HAP-1 (cell line): ENCODE results near the gene MARK1.

Source experiments
- DNase-seq, 2 experiments: peaks; one replicate each; pipeline ENCODE4 v3.0.0-alpha.2; 2016 to 2020; ENCODE audit warnings: low spot score in 2 of 2
- H3K27me3 ChIP-seq: fragments of 250-450 bp; sonication (Bioruptor Pico); 2 replicates; pipeline ENCODE4 v1.5.1; 2020; ENCODE audit warnings: low read depth, mild to moderate bottlenecking, moderate library complexity
- H3K36me3 ChIP-seq: fragments of 250-450 bp; sonication (Bioruptor Pico); replicated peaks from 2 replicates; pipeline ENCODE4 v1.5.1; 2020; ENCODE audit warnings: mild to moderate bottlenecking
- H3K4me1 ChIP-seq: fragments of 250-450 bp; sonication (Bioruptor Pico); 2 replicates; pipeline ENCODE4 v1.5.1; 2020; ENCODE audit warnings: mild to moderate bottlenecking
- H3K4me3 ChIP-seq: fragments of 250-450 bp; sonication (Bioruptor Pico); 2 replicates; pipeline ENCODE4 v1.5.1; 2020; ENCODE audit warnings: mild to moderate bottlenecking, moderate library complexity
- H3K9me3 ChIP-seq: fragments of 250-450 bp; sonication (Bioruptor Pico); 2 replicates; pipeline ENCODE4 v1.5.1; 2020; ENCODE audit warnings: mild to moderate bottlenecking, moderate library complexity
- in situ Hi-C: fragments of 300-500 bp; cut with MboI; formaldehyde crosslinking; loops from 3 replicates; pipeline ENCODE4 v1.14.3; 2020; ENCODE audit warnings: low sequenced_read_pairs, inconsistent platforms, mixed read lengths

The MARK1 gene

DNA sequence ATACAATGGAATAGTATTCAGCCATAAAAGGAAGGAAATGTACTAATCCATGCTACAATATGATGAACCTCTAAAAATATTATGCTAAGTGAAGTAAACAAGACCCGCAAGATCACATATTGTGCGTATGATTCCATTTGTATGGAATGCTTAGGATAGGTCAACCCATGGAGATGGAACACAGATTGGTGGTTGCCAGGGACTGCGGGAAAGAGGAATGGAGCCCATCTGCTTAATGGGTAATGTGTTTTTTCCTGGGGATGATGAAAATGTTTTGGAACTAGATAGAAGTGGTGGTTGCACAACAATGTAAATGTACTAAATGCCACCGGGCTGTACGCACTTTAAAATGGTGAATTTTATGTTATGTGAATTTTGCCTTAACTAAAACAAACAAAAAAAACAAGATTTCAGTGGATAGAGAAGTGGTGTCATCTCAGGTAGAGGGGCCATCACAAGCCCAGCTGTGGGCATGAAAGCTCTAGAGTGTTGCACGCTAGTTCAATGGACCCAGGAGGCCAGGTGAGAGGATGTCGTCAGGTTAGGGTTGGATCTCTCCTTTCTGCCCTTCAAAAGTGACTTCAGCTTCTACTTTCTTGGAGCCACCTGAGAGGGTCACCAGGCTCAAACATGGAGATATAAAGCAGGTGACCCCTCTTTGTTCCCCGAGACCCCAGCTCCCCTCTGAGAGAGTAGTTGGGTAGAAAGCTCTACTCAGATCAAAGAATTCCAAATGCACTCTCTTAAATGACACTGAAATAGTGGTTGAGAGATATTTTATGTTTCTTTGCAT is 164.7 kb downstream of the MARK1 start:
- Histone ChIP-seq H3K4me3 (no peak overlapping the region), H3K9me3 (no peaks in the 10 kb centered on the region), H3K27me3 (no peaks in the 10 kb centered on the region), H3K36me3 (no peaks in the 10 kb centered on the region), H3K4me1 (peaks cover 7% of the 10 kb centered on the region)
- no peak for DNase-seq
- in situ Hi-C loops: no loop called here

GRCh38 chr1:220694866-220695382 is 167.0 kb downstream of the MARK1 start:
- H3K9me3 ChIP-seq: no peaks in the 10 kb centered on the region
- H3K4me1 ChIP-seq: peaks cover 7% of the 10 kb centered on the region
- H3K4me3 ChIP-seq: no peak overlapping the region
- in situ Hi-C loops: no loop called here
- no peak for DNase-seq
- no peaks in the 10 kb centered on the region; the same call in 1 of the 2 replicates for H3K36me3 ChIP-seq
- H3K27me3 ChIP-seq: no peaks in the 10 kb centered on the region

DNA sequence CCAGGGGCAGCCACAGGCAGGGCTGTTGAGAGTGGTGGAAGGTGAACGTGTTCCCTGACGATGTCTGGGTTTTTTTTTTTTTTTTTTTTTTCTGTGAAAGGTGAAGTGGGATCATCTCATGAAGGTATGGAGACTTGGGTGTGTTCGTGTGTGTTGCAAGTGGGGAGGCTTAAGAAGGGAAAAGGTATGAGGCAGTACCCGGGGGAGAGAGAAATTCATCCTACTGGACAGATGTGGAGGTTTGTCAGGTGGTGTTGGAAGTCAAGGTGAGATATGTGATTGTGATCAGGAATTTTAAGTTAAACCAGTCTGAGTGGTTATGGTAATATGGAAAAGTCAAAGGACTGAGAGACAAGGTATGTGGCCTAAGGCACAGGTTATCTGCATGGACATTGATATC is 167.5 kb downstream of the MARK1 start:
- DNase-seq: no peak
- in situ Hi-C loops: no loop called here
- H3K9me3 ChIP-seq: no peaks in the 10 kb centered on the region
- H3K4me3 ChIP-seq: no peak overlapping the region
- no peaks in the 10 kb centered on the region; the same call in 1 of the 2 replicates for H3K36me3 ChIP-seq
- peaks cover 7% of the 10 kb centered on the region for H3K4me1 ChIP-seq
- no peaks in the 10 kb centered on the region for H3K27me3 ChIP-seq

GRCh38 chr1:220696226-220696862 is 168.4 kb downstream of the MARK1 start:
- H3K27me3 ChIP-seq: no peaks in the 10 kb centered on the region
- in situ Hi-C loops: no loop called here
- peaks cover 4% of the 10 kb centered on the region for H3K4me1 ChIP-seq
- no peak for DNase-seq
- H3K4me3 ChIP-seq: no peak overlapping the region
- no peaks in the 10 kb centered on the region for H3K9me3 ChIP-seq
- no peaks in the 10 kb centered on the region; the same call in 1 of the 2 replicates for H3K36me3 ChIP-seq

DNA sequence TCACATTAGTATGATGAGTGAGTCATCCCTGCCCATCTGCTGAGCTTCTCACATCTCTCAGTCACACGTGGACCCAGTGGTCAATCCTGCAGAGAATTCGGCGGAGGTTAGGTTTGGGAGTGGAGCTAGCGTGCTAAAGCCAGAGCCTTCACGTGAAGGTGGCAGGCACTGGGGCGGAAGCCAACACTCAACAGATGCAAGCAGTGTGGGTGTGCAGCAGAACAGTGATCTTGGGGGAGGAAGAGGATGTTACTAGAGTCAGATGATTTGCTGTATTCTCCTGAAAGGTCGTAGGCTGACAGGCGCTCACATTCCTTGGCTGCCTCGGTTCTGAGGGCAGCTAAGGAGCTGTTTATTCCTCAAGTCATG is 168.9 kb downstream of the MARK1 start:
- H3K36me3 ChIP-seq: no peaks in the 10 kb centered on the region; the same call in 1 of the 2 replicates
- H3K4me1 ChIP-seq: peaks cover under 1% of the 10 kb centered on the region; the same call in 1 of the 2 replicates
- in situ Hi-C loops: no loop called here
- no peaks in the 10 kb centered on the region for H3K27me3 ChIP-seq
- no peaks in the 10 kb centered on the region for H3K9me3 ChIP-seq
- DNase-seq: no peak
- no peak overlapping the region for H3K4me3 ChIP-seq

DNA sequence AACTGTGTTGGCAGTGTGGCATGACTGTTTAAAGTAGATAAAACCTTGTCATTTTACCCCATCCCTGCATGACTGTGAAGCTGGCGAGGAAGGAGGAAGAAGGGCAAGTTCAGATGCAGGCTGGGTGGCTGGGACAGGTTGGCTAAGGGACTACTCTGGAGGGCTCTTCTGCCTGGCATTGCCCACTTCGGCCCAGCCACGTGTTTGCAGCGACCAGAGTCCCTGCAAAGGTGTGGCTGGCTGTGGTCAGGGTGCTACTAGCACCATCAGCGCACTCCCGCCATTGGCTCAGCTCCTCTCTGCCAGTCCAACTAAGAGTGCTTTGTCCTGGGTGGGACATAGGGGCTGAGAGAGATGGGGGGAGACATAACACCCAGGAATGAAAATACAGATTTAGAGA is 169.4 kb downstream of the MARK1 start:
- Histone ChIP-seq H3K4me1 (no peaks in the 10 kb centered on the region), H3K4me3 (no peak overlapping the region)
- in situ Hi-C loops: no loop called here

GRCh38 chr1:220698607-220699016 is 170.7 kb downstream of the MARK1 start:
- no peak for DNase-seq
- Histone ChIP-seq H3K9me3 (no peaks in the 10 kb centered on the region), H3K4me1 (no peaks in the 10 kb centered on the region), H3K36me3 (no peaks in the 10 kb centered on the region; the same call in 1 of the 2 replicates), H3K27me3 (no peaks in the 10 kb centered on the region), H3K4me3 (no peak overlapping the region)
- in situ Hi-C loops: no loop called here

More for the DNA sequence above, 169.4 kb downstream of the MARK1 start:
- no peaks in the 10 kb centered on the region; the same call in 1 of the 2 replicates for H3K36me3 ChIP-seq
- H3K9me3 ChIP-seq: no peaks in the 10 kb centered on the region
- no peak for DNase-seq
- H3K27me3 ChIP-seq: no peaks in the 10 kb centered on the region

DNA sequence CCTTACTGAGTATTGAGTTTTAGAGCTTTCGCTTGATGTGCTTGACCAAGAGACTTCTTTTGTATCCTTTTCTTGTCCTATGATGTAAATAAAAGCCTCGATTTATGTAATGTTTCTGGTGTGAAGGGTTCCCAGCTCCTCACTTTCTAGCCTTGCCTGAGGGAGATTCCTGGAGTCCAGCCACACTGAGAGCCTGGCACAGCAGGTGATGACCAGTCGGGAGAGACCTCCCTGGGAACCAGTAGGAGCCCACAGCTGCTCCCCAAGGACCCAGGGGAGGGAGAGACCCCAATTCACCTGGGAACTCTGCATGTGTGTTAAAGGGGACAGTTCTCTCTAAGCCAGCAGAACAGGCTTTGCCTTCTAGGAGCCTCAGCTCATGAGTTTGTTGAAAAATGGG is 171.1 kb downstream of the MARK1 start:
- no peaks in the 10 kb centered on the region for H3K9me3 ChIP-seq
- H3K27me3 ChIP-seq: no peaks in the 10 kb centered on the region
- in situ Hi-C loops: no loop called here
- no peak for DNase-seq
- no peak overlapping the region for H3K4me3 ChIP-seq
- no peaks in the 10 kb centered on the region for H3K4me1 ChIP-seq
- no peaks in the 10 kb centered on the region; the same call in 1 of the 2 replicates for H3K36me3 ChIP-seq

GRCh38 chr1:220700556-220701179 is 172.7 kb downstream of the MARK1 start:
- peak in 1 of 2 experiments; percentile 39 for DNase-seq
- no peaks in the 10 kb centered on the region for H3K4me1 ChIP-seq
- H3K9me3 ChIP-seq: no peaks in the 10 kb centered on the region
- no peaks in the 10 kb centered on the region; the same call in 1 of the 2 replicates for H3K36me3 ChIP-seq
- no peaks in the 10 kb centered on the region for H3K27me3 ChIP-seq
- no peak overlapping the region for H3K4me3 ChIP-seq
- in situ Hi-C loops: no loop called here

- in situ Hi-C loops: no loop called here
- no peaks in the 10 kb centered on the region for H3K4me1 ChIP-seq
- H3K9me3 ChIP-seq: no peaks in the 10 kb centered on the region
- H3K36me3 ChIP-seq: no peaks in the 10 kb centered on the region; the same call in 1 of the 2 replicates
- DNase-seq: no peak
- H3K27me3 ChIP-seq: no peaks in the 10 kb centered on the region
- no peak overlapping the region for H3K4me3 ChIP-seq
Observed at GRCh38 chr1:220701974-220702373, 174.0 kb downstream of the MARK1 start.

DNA sequence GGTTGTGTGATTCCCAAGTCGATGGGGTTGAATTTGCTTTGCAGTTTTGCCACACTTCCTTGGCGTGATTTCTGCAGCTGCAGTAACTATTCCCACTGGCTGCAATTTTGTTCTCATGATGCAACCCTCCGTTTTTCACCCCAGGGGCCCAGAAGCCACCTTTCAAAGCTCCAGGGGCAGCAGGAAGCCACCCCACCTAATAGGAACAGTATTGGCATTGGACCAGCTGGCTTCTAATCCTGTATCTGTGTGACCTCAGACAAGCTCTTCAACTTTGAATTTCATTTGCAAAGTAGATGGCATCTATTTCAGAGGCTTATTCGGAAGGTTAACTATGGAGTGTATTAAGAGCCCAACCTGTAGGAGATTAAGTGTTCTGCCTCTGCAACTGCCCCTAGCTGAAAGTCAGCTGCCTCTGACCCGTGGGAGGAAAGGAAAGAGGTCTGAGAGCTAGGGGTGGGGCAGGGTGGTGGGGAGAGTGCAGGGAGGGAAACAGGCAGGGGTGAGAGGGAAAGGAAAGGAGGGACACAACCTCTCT is 174.9 kb downstream of the MARK1 start:
- Histone ChIP-seq H3K27me3 (no peaks in the 10 kb centered on the region), H3K9me3 (no peaks in the 10 kb centered on the region), H3K36me3 (no peaks in the 10 kb centered on the region; the same call in 1 of the 2 replicates), H3K4me1 (no peaks in the 10 kb centered on the region), H3K4me3 (no peak overlapping the region)
- in situ Hi-C loops: no loop called here
- DNase-seq: no peak

DNA sequence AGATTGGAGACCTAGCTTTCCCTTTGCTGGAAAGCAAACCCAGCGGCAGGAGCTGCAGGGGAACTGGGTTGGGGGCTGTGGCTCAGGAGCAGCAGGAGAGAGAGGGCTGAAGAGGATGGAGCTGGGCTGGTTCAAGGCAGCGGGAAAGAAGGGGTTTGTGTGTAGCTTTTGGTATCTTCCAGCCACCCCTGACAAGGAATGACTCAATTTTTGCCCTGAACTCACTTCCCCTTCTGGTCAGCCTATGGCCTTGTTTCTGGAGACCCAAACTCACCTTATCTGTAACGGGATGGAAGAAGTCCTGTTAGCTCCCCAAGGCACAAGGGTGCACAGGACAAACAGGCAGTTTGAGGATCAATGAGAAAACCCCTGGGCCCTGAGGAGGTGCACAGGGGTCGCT is 175.4 kb downstream of the MARK1 start:
- Histone ChIP-seq H3K4me3 (no peak overlapping the region), H3K4me1 (no peaks in the 10 kb centered on the region), H3K9me3 (no peaks in the 10 kb centered on the region), H3K27me3 (no peaks in the 10 kb centered on the region), H3K36me3 (no peaks in the 10 kb centered on the region; the same call in 1 of the 2 replicates)
- DNase-seq: no peak
- in situ Hi-C loops: no loop called here

- no peaks in the 10 kb centered on the region for H3K4me1 ChIP-seq
- no peaks in the 10 kb centered on the region for H3K27me3 ChIP-seq
- H3K9me3 ChIP-seq: no peaks in the 10 kb centered on the region
- no peak overlapping the region for H3K4me3 ChIP-seq
- H3K36me3 ChIP-seq: no peaks in the 10 kb centered on the region
- in situ Hi-C loops: no loop called here
- DNase-seq: no peak
Observed at GRCh38 chr1:220705782-220706181, 177.8 kb downstream of the MARK1 start.
